Panc1 (cell line): ENCODE measurements around the gene CHCHD6. TPM values are rescaled to one million over a fixed set of nuclear protein-coding genes. Genes with fewer than 3 reads are reported as not detected.

ENCODE experiments used
- ATAC-seq: fragments of 200-7000 bp; cut with Tn5 transposase; 2 replicates; pipeline ENCODE4 v1.9.1; 2020; ENCODE audit warnings: mild to moderate bottlenecking, moderate library complexity
- BruUV-seq: library from RNA; stranded (reverse); fragments of 400-500 nt; replicated peaks from 2 replicates; lab custom pipeline; 2021; lab: Mats Ljungman, UMichigan
- CTCF ChIA-PET: fragments of 300-600 bp; sonication (Branson Sonifier 250); formaldehyde crosslinking; loops from one replicate; lab custom pipeline; 2022; ENCODE audit warnings: antibody characterized with exemption; lab: Charles Lee
- POLR2A ChIA-PET: fragments of 300-600 bp; sonication (Branson Sonifier 250); formaldehyde crosslinking; loops from one replicate; lab custom pipeline; 2022; ENCODE audit warnings: antibody characterized with exemption; lab: Charles Lee
- DNase-seq: peaks from one replicate; pipeline ENCODE4 v3.0.0-alpha.2; 2010; ENCODE audit warnings: low read depth, low spot score
- H3K27ac ChIP-seq: 2 replicates; pipeline ENCODE4 v1.5.1; 2011; ENCODE audit warnings: mild to moderate bottlenecking, low read length, inconsistent platforms
- H3K27me3 ChIP-seq: fragments of 200-500 bp; sonication (Bioruptor generic); 2 replicates; pipeline ENCODE4 v1.6.0; 2014; ENCODE audit warnings: low read length, inconsistent platforms; ENCODE audit not compliant: control insufficient read depth, insufficient read depth
- H3K36me3 ChIP-seq: fragments of 200-500 bp; sonication (Bioruptor generic); 2 replicates; pipeline ENCODE4 v1.5.1; 2014; ENCODE audit warnings: inconsistent platforms, mild to moderate bottlenecking, low read length, moderate library complexity; ENCODE audit not compliant: control insufficient read depth, insufficient read depth
- H3K4me1 ChIP-seq: 2 replicates; pipeline ENCODE4 v1.5.1; 2011; ENCODE audit warnings: inconsistent platforms, mild to moderate bottlenecking, low read length, moderate library complexity; ENCODE audit not compliant: control insufficient read depth, insufficient read depth
- H3K4me3 ChIP-seq, 2 experiments: 2 replicates each; pipeline ENCODE4 v1.5.1; 2011 to 2012; ENCODE audit warnings: low read depth in 2 of 2, low read length in 2 of 2, mild to moderate bottlenecking in 2 of 2, inconsistent platforms in 1 of 2, moderate library complexity in 1 of 2
- H3K9me3 ChIP-seq: fragments of 200-500 bp; sonication (Bioruptor generic); 2 replicates; pipeline ENCODE4 v1.5.1; 2014; ENCODE audit warnings: low read depth, mild to moderate bottlenecking, inconsistent platforms, low read length, moderate library complexity; ENCODE audit not compliant: control insufficient read depth, insufficient read depth
- CTCF ChIP-seq: fragments of 450-650 bp; IDR thresholded peaks from 2 replicates; pipeline ENCODE4 v1.5.1; 2017; ENCODE audit warnings: mild to moderate bottlenecking
- POLR2AphosphoS5 ChIP-seq: IDR thresholded peaks from 2 replicates; pipeline ENCODE4 v1.6.1; 2012; ENCODE audit warnings: mild to moderate bottlenecking, low read depth, low read length, moderate library complexity
- REST ChIP-seq, 2 experiments: IDR thresholded peaks; 2 replicates each; pipeline ENCODE4 v1.6.1; 2011 to 2012; ENCODE audit warnings: low read depth in 2 of 2, control low read depth in 1 of 2, low read length in 1 of 2, mild to moderate bottlenecking in 1 of 2, moderate library complexity in 1 of 2; ENCODE audit not compliant: insufficient read depth in 1 of 2
- SIN3A ChIP-seq: IDR thresholded peaks from 2 replicates; pipeline ENCODE4 v1.6.1; 2012; ENCODE audit warnings: low read depth, mild to moderate bottlenecking, low read length, moderate library complexity, borderline replicate concordance; ENCODE audit not compliant: insufficient read depth
- TCF7L2 ChIP-seq: IDR thresholded peaks from 2 replicates; pipeline ENCODE4 v1.6.1; 2011; ENCODE audit warnings: mild to moderate bottlenecking, low read depth, low read length, inconsistent platforms
- in situ Hi-C: cut with HindIII; loops from 2 replicates; pipeline ENCODE4 v1.10.0; 2016; ENCODE audit warnings: low sequenced_read_pairs, low pct_unique_long_range_greater_than_20kb
- intact Hi-C: fragments of 100-400 bp; cut with micrococcal nuclease; formaldehyde crosslinking; loops from one replicate; pipeline ENCODE4 v1.10.0; 2022; ENCODE audit not compliant: unreplicated experiment
- total RNA-seq: library from RNA; stranded (reverse); gene quantifications from one replicate; pipeline ENCODE4 v1.2.1, GENCODE V29; 2021; ENCODE audit not compliant: unreplicated experiment

The CHCHD6 gene
- total RNA-seq, 1 experiment from 2014 or later: 31.5 TPM

GRCh38 chr3:126881861-126882260, 177.8 kb downstream of the CHCHD6 start:
- Histone ChIP-seq H3K36me3 (no peaks in the 10 kb centered on the region), H3K4me3 (no peak overlapping the region), H3K9me3 (no peaks in the 10 kb centered on the region), H3K4me1 (no peaks in the 10 kb centered on the region), H3K27ac (no peak overlapping the region), H3K27me3 (no peaks in the 10 kb centered on the region)
- no TSS peak for BruUV-seq
- DNase-seq: no peak
- intact Hi-C loops: no loop called here
- no peak for ATAC-seq
- CTCF ChIA-PET: no interaction called here
- POLR2A ChIA-PET: no interaction called here
- in situ Hi-C loops: no loop called here
- TF ChIP-seq CTCF (no peak), REST (IDR thresholded peaks at IDR 0.05; ENCODE audit: insufficient read depth in 1 of 2, low read depth in 2 of 2, low read length in 1 of 2) (no peak), POLR2AphosphoS5 (no peak), TCF7L2 (no peak), SIN3A (no peak)

- no TSS peak for BruUV-seq
Observed at GRCh38 chr3:126883241-126883640, 179.2 kb downstream of the CHCHD6 start.

More at GRCh38 chr3:126883241-126883640, 179.2 kb downstream of the CHCHD6 start:
- H3K27me3 ChIP-seq: no peaks in the 10 kb centered on the region
- H3K4me3 ChIP-seq: no peak overlapping the region
- no peak overlapping the region for H3K27ac ChIP-seq
- intact Hi-C loops: no loop called here
- ChIA-PET CTCF (no interaction called here), POLR2A (no interaction called here)
- H3K4me1 ChIP-seq: no peaks in the 10 kb centered on the region
- no peaks in the 10 kb centered on the region for H3K9me3 ChIP-seq
- no peak for DNase-seq
- no peaks in the 10 kb centered on the region for H3K36me3 ChIP-seq
- ATAC-seq: no peak
- no peak for TF ChIP-seq REST (IDR thresholded peaks at IDR 0.05; ENCODE audit: insufficient read depth in 1 of 2, low read depth in 2 of 2, low read length in 1 of 2)
- TF ChIP-seq SIN3A: no peak
- in situ Hi-C loops: no loop called here
